ENCODE data around the gene COPB2.
A peak's percentile ranks its signal among the peaks of the same experiment; 100 is the strongest.
"Not testable (repeated sequence)": the region's sequence is repeated elsewhere in the genome, so short reads cannot be mapped to it uniquely, and the experiment has no call there.

The COPB2 gene

DNA sequence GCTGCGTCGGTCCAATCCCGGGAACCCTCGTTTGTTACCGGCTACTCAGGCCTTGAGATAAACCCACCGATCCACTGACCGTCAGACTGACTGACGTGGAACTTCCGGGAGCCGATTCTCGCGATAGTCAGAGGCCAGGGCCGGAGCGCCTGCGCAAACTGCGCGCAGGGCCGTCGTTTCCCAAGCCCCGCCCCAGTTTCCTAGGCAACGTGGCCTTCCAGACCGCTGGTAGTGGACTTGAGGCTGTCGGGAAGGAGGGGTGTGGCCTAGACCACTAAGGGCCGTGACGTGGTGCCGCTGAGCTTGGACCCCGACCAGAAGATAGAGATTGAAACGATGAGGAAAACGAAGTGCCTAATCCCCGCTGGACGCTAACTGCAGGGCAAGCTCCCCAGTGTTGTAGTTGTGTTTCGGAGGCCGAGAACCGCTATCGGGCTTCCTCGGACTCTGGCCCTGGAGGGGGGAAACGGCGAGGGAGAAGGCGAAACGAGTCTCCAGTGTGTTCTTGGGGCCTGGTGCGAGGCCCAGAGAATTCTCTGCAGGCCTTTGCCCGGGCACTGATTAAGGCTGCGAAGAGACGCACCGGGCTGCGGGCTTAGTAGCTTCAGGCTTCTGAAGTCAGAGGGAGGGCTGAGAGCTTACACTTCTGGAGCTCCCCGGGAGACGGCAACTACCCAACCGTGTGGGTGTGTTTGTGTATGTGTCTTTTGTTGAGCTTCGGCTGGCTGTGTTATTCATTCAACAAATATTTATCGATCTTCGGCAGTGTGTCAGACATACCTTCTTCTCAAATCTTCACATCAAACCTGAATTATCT lies at the start of gene COPB2:
TSS of gene COPB2 (minus strand) at position 96 of the 817 bp plus-strand sequence. CDS start 97 bp downstream, outside the sequence.
- peak; percentile 99 for DNase-seq

- no peak for DNase-seq
Observed at GRCh38 chr3:139434764-139435307, 45.4 kb upstream of the COPB2 start.

DNA sequence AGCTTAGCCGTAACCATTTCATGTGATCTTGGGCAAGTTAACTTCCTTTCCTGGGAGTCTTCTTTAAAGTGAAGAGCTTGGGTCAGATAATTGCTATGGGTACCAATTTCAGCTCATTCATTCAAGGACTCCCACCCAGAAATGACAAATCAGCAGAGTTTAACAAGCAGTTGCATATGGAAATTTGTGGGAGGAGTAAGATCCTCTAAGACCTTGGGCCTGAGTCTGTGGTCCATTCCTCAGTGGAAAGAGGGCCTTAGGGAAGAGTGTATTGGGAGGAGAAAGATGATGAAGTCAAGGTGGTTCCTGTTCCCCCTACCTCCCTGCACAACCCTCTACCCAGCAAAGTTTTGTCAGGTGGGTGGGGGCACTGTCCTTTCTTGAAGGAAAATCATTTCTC lies 44.8 kb upstream of the COPB2 start:
- DNase-seq, result no peak

GRCh38 chr3:139433089-139433488 lies 43.6 kb upstream of the COPB2 start:
- DNase-seq, result no peak

DNA sequence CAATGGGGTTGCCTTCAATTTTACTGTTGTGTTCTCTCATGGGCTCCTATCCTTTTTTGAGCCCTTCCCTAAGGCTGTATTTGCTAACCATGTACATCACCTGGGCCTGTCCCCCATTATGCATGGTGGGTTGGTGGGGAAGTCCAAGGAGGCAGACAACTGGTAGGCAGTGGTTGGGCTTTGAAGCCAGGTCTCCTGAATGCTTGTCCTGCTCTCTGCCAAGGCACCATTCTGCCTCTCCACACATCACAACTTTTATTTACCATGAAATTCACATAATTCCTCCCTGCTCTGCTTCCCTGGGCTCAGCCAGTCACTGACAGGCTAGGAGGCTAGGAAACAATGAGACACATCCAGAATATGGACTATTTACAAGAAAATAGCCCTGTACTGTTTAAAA lies 41.0 kb upstream of the COPB2 start:
- peak; percentile 32 for DNase-seq

GRCh38 chr3:139427283-139428060 lies 38.0 kb upstream of the COPB2 start:
- peak; percentile 91 for DNase-seq

DNA sequence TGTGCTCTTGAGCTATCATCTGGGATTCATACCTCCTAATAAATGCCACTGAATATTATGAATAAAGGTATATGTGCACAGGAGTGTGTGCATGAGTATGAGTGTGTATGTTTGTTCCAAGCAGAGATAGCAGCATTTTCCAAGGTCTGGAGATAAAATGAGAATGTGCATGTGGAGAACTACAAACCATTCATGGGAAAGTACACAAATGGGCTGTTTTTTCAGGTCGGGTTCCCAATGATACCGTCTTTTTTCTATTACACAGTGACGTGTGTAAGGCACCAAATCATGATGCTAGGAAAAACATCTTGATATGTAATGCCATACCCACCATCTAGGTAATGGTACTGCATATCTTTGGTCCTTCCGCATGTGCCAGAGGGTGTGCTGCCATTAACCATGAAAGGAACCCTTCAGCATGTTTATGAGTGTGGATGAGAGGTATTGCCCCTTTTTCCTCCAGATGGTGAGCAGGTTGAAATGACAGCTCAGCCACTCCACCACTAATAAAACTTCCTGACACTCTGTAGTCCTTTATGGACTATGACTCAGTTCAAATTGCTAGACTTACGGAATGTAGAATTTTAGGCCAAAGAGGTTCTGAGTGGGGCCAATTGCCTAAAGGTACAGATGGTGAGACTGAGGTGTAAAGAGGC lies 36.4 kb upstream of the COPB2 start:
- DNase-seq, result no peak

GRCh38 chr3:139423232-139423631 lies 33.8 kb upstream of the COPB2 start:
- no peak for DNase-seq

- peak; percentile 40 for DNase-seq
Observed at GRCh38 chr3:139421460-139421859, 32.0 kb upstream of the COPB2 start.

GRCh38 chr3:139421040-139421439 lies 31.6 kb upstream of the COPB2 start:
- peak; percentile 51 for DNase-seq

DNA sequence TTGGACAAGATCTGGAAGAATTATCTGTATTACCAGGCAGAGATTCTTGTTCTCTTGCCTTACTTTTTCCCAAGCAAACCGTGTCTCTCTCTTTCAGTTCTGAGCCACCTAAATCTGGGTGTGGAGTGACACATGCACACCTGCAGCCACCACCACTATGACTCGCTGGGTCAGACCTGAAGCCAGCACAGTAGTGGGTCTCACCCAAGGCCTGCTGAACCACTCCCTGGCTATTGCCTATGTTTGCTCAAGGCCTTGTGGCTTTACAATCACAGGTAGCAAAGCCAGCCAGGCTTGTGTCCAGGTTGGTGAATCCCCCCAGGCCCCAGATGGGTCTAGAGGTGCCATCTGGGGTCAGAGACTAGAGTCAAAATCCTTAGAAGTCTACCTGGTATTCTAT lies 28.7 kb upstream of the COPB2 start:
- no peak for DNase-seq

- DNase-seq, result no peak
Observed at GRCh38 chr3:139416275-139416674, 26.8 kb upstream of the COPB2 start.

- no peak for DNase-seq
Observed at GRCh38 chr3:139414608-139415224, 25.3 kb upstream of the COPB2 start.

DNA sequence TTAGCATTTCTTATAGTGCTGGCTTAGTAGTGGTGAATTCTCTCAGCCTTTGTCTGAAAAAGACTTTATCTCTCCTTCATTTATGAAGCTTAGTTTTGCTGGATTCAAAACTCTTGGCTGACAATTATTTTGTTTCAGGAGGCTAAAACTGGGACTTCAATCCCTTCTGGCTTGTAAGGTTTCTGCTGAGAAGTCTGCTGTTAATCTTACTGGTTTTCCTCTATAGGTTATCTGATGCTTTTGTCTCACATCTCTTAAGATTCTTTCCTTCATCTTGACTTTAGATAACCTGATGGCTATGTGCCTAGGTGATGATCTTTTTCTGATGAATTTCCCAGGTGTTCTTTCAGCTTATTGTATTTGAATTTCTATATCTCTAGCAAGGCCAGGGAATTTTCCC lies 23.4 kb upstream of the COPB2 start:
- not testable (repeated sequence) for DNase-seq

DNA sequence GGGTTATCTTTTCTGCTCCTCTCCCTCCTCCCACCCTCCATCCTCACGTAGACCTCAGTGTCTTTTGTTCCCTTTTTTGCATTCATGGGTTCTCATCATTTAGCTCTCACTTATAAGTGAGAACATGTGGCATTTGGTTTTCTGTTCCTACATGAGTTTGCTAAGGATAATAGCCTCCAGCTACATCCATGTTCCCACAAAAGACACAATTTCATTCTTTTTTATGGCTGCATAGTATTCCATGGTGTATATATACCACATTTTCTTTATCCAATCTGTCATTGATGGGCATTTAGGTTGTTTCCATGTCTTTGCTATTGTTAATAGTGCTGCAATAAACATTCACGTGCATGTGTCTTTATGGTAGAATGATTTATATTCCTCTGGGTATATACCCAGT lies 11.7 kb upstream of the COPB2 start:
- not testable (repeated sequence) for DNase-seq

DNA sequence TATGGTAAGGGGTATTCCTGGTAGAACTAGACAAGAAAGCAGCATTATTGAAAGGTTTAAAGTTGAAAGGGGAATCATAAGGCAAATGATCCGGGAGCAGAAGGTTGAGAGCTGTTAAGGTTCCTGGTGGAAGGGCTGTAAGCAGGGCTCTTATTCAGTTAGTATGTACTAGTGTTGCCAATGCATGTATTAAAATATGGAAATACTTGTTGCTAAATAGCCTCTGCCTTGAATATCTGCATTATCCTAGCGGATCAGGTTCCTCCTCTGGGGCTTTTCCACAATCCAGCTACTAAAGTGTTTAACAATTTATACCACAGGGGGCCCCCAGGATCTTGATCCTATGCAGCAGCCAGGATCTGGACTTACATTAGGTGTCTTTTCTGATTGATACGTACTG lies 7.3 kb upstream of the COPB2 start:
- DNase-seq, result no peak

DNA sequence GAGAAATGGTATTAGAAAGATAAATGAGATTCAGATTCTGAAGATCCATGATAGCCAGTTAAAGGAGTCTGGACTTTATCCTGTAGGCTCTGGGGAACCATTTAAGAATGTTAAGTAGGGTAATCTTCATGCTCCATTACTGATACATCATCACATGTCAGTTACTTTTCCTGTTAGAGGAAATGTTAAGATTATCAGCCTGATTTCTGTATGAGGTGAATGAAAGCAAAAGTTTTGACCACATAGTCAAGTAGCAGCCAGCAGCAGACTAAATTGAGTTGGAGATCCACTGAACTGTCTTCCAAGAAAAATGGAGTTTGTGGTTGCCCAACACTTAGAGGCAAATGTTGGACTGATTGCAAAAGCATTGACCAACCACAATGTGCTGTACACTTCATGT lies 4.7 kb upstream of the COPB2 start:
- DNase-seq, result no peak

- no peak for DNase-seq
Observed at GRCh38 chr3:139388821-139389551, 461 bp downstream of the COPB2 start.

GRCh38 chr3:139388077-139388476 lies 1.4 kb downstream of the COPB2 start:
- DNase-seq, result no peak

DNA sequence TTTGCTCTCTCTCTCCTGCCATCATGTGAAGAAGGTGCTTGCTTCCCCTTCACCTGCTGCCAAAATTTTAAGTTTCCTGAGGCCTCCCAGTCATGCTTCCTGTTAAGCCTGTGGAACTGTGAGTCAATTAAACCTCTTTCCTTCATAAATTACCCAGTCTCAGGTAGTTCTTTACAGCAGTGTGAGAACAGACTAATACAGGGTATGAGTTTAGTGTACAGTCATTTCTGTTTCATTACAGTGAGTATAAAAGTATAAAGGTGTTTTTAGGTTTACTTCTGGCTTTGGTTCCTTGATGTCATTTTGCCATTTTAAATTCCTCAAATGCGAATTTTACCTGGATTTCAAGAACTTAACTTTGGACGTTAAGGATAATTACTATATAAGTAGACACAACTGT lies 7.2 kb downstream of the COPB2 start:
- DNase-seq, result not testable (repeated sequence)

DNA sequence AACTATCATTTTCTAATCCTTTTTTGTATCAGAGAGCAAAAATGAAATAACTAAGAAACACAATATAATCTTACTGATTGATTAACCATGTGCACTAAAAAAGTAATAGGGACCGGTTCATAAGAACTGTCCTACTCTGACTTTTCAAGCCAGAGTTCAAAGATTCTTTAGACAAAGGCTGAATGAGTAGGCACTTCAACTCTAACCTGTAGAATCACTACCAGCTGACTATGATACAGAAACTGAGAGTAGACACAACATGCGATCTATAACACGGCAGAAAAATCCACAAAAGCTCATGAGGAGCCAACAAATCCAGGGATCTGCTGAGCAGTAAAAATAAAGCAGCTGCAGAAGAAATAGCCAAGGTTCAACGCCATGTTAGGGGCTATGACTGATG lies 8.9 kb downstream of the COPB2 start:
- DNase-seq, result no peak

DNA sequence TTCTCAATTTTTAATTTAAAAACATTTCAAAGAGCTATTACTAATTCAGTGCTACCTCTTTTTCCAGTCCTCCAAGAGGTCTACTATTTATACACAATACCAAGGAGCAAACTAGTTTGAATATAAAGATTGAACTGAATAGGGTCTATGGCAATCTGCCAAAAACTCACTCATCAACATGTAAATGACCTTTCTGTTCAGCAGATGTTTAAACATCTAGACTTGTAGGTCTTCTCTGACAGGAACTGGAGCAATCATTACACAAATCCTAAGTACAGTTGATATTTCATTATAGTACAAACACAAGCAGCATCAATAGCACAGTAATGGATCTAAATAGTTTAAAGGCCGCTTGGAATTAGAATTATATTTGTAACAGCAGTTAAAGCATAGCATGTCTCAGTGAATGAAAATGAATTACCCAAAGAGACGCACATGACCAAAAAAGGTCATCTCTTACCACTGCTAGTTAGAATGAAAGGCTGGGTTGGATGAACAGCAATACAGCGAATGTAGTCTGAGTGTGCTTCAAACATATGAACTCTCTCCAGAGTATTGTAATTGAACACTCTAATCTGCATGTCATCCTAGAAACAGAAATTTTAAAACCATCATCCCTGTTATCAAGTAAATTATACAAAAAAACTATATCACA lies 10.7 kb downstream of the COPB2 start:
- peak; percentile 94 for DNase-seq
